Transverse colon (tissue), 4 donors: ENCODE results near the gene SELL.
"Not testable (repeated sequence)": the region's sequence is repeated elsewhere in the genome, so short reads cannot be mapped to it uniquely, and the experiment has no call there.

Source experiments
- EP300 ChIP-seq: sonication (generic); formaldehyde crosslinking; IDR thresholded peaks from one replicate; pipeline ENCODE4 v1.6.1; 2017; ENCODE audit warnings: antibody characterized with exemption, low read depth
- POLR2AphosphoS5 ChIP-seq, 3 donors: sonication (generic); formaldehyde crosslinking; IDR thresholded peaks; one replicate each; pipeline ENCODE4 v1.6.1; 2016; ENCODE audit warnings: antibody characterized with exemption in 3 of 3
- TF ChIP-seq, protein P1 (sequence below), 5 experiments: fragments of 200-600 bp in 3 of 5; fragments of 450-650 bp in 2 of 5; sonication (generic) in 3 of 5; IDR thresholded peaks; 1 replicate in 2 of 5; 2 replicates in 3 of 5; pipeline ENCODE4 v1.5.1; 2016 to 2017; ENCODE audit warnings: antibody characterized with exemption in 5 of 5, inconsistent platforms in 3 of 5, mild to moderate bottlenecking in 2 of 5, moderate library complexity in 1 of 5

DNA sequence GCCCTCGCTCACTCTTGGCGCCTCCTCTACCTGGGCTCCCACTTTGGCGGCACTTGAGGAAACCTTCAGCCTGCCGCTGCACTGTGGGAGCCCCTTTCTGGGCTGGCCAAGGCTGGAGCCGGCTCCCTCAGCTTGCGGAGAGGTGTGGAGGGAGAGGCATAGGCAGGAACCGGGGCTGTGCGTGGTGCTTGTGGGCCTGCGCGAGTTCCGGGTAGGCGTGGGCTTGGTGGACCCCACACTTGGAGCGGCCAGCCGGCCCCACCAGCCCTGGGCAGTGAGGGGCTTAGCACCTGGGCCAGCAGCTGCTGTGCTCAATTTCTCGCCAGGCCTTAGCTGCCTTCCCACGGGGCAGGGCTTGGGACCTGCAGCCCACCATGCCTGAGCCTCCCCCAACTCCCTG, 50.4 kb downstream of the SELL start:
- TF ChIP-seq, protein P1, sequence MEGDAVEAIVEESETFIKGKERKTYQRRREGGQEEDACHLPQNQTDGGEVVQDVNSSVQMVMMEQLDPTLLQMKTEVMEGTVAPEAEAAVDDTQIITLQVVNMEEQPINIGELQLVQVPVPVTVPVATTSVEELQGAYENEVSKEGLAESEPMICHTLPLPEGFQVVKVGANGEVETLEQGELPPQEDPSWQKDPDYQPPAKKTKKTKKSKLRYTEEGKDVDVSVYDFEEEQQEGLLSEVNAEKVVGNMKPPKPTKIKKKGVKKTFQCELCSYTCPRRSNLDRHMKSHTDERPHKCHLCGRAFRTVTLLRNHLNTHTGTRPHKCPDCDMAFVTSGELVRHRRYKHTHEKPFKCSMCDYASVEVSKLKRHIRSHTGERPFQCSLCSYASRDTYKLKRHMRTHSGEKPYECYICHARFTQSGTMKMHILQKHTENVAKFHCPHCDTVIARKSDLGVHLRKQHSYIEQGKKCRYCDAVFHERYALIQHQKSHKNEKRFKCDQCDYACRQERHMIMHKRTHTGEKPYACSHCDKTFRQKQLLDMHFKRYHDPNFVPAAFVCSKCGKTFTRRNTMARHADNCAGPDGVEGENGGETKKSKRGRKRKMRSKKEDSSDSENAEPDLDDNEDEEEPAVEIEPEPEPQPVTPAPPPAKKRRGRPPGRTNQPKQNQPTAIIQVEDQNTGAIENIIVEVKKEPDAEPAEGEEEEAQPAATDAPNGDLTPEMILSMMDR (IDR thresholded peaks at IDR 0.05), result not testable (repeated sequence)
- not testable (repeated sequence) for TF ChIP-seq EP300; POLR2AphosphoS5 (IDR thresholded peaks at IDR 0.05)
